HCT116 (cell line): ENCODE data around the gene KLHDC3. TPM values are rescaled to one million over a fixed set of nuclear protein-coding genes. Genes with fewer than 3 reads are reported as not detected.

Experiments used
- ATAC-seq: fragments of 200-7000 bp; cut with Tn5 transposase; 2 replicates; pipeline ENCODE4 v1.9.1; 2020; ENCODE audit warnings: mild to moderate bottlenecking, moderate library complexity
- Bru-seq: library from RNA; stranded (reverse); fragments of 400-500 nt; gene quantifications from one replicate; lab custom pipeline; 2021; lab: Mats Ljungman, UMichigan
- BruChase-seq, 2 experiments: library from RNA; stranded (reverse); fragments of 400-500 nt; gene quantifications; one replicate each; lab custom pipeline; 2021; lab: Mats Ljungman, UMichigan
- BruUV-seq: library from RNA; stranded (reverse); fragments of 400-500 nt; replicated peaks from 2 replicates; lab custom pipeline; 2021; lab: Mats Ljungman, UMichigan
- CTCF ChIA-PET: fragments of 300-600 bp; sonication (Branson Sonifier 250); formaldehyde crosslinking; loops from one replicate; lab custom pipeline; 2021; ENCODE audit warnings: antibody characterized with exemption; lab: Charles Lee
- POLR2A ChIA-PET: fragments of 300-600, 350-600 bp; sonication (Branson Sonifier 250); formaldehyde crosslinking; loops from one replicate; lab custom pipeline; 2021; ENCODE audit warnings: antibody characterized with exemption; lab: Charles Lee
- RAD21 ChIA-PET, 2 experiments: fragments of 300-600 bp; sonication (Branson Sonifier 250); formaldehyde crosslinking; loops; one replicate each; lab custom pipeline; 2023; ENCODE audit warnings: low total read pairs in 2 of 2; ENCODE audit not compliant: uncharacterized antibody in 2 of 2, unreplicated experiment in 2 of 2, low non-redundant PET in 1 of 2; lab: Charles Lee
- DNase-seq: peaks from one replicate; pipeline ENCODE4 v3.0.0-alpha.2; 2010; ENCODE audit warnings: low read depth, low spot score
- H2AFZ ChIP-seq: fragments of 200-600 bp; shearing (Covaris generic), sonication (generic); 2 replicates; pipeline ENCODE4 v1.6.1; 2017; ENCODE audit warnings: low read depth, mixed run types, mixed read lengths, antibody characterized with exemption, low read length; ENCODE audit not compliant: poor library complexity, severe bottlenecking
- H3K27ac ChIP-seq: 2 replicates; pipeline ENCODE4 v1.5.1; 2012; ENCODE audit warnings: low read depth, low read length
- H3K27me3 ChIP-seq: fragments of 200-600 bp; sonication (generic); 2 replicates; pipeline ENCODE4 v1.6.1; 2016; ENCODE audit warnings: mixed run types, low read length, mixed read lengths; ENCODE audit not compliant: insufficient read depth
- H3K36me3 ChIP-seq, 2 experiments: fragments of 200-500 bp in 1 of 2; fragments of 200-600 bp in 1 of 2; sonication (Bioruptor generic) in 1 of 2; sonication (generic) in 1 of 2; 2 replicates each; pipeline versions ENCODE4 v1.5.1 to v1.6.1; 2014 to 2016; ENCODE audit warnings: low read length in 2 of 2, inconsistent platforms in 1 of 2, mixed read lengths in 1 of 2, mixed run types in 1 of 2; ENCODE audit not compliant: insufficient read depth in 2 of 2, control insufficient read depth in 1 of 2
- H3K4me1 ChIP-seq, 2 experiments: fragments of 200-600 bp in 1 of 2; sonication (generic) in 1 of 2; 2 replicates each; pipeline versions ENCODE4 v1.5.1 to v1.6.1; 2012 to 2017; ENCODE audit warnings: low read length in 2 of 2, inconsistent platforms in 1 of 2, mild to moderate bottlenecking in 1 of 2, mixed read lengths in 1 of 2, mixed run types in 1 of 2, moderate library complexity in 1 of 2; ENCODE audit not compliant: insufficient read depth in 2 of 2, control insufficient read depth in 1 of 2
- H3K4me2 ChIP-seq: fragments of 200-600 bp; sonication (generic); 2 replicates; pipeline ENCODE4 v1.6.1; 2017; ENCODE audit warnings: mixed run types, low read length, mixed read lengths
- H3K4me3 ChIP-seq, 2 experiments: fragments of 200-600 bp in 1 of 2; sonication (generic) in 1 of 2; replicated peaks in 1 of 2; 2 replicates each; pipeline ENCODE4 v1.5.1; 2011 to 2016; ENCODE audit warnings: low read length in 2 of 2, control low read depth in 1 of 2, low read depth in 1 of 2, mild to moderate bottlenecking in 1 of 2, mixed read lengths in 1 of 2, mixed run types in 1 of 2
- H3K79me2 ChIP-seq: fragments of 200-600 bp; sonication (generic); 2 replicates; pipeline ENCODE4 v1.6.1; 2017; ENCODE audit warnings: mild to moderate bottlenecking, mixed run types, low read length, moderate library complexity, mixed read lengths; ENCODE audit not compliant: insufficient read depth
- H3K9ac ChIP-seq: fragments of 200-600 bp; sonication (generic); 2 replicates; pipeline ENCODE4 v1.6.1; 2016; ENCODE audit warnings: low read length, mixed read lengths
- H3K9me2 ChIP-seq: fragments of 200-600 bp; sonication (generic), shearing (Covaris generic); 2 replicates; pipeline ENCODE4 v1.6.1; 2017; ENCODE audit warnings: mixed run types, mild to moderate bottlenecking, moderate library complexity; ENCODE audit not compliant: insufficient read depth
- H3K9me3 ChIP-seq, 2 experiments: fragments of 200-500 bp in 1 of 2; fragments of 200-600 bp in 1 of 2; sonication (Bioruptor generic) in 1 of 2; sonication (generic) in 1 of 2; 2 replicates each; pipeline ENCODE4 v1.6.1; 2014 to 2017; ENCODE audit warnings: low read length in 2 of 2, mixed read lengths in 2 of 2, inconsistent platforms in 1 of 2, low read depth in 1 of 2, mild to moderate bottlenecking in 1 of 2, mixed run types in 1 of 2, moderate library complexity in 1 of 2; ENCODE audit not compliant: control insufficient read depth in 1 of 2, insufficient read depth in 1 of 2
- H4K20me1 ChIP-seq: fragments of 200-600 bp; sonication (generic), shearing (Covaris generic); 2 replicates; pipeline ENCODE4 v1.6.1; 2017; ENCODE audit warnings: mixed run types, mild to moderate bottlenecking, moderate library complexity; ENCODE audit not compliant: insufficient read depth
- CEBPB ChIP-seq: IDR thresholded peaks from 2 replicates; pipeline ENCODE4 v1.6.1; 2012; ENCODE audit warnings: low read depth
- CTCF ChIP-seq, 3 experiments: fragments of 200-600 bp in 1 of 3; sonication (generic) in 1 of 3; IDR thresholded peaks in 2 of 3; conservative IDR thresholded peaks in 1 of 3; 2 replicates each; pipeline ENCODE4 v1.5.1; 2012 to 2017; ENCODE audit warnings: low read depth in 2 of 3, low read length in 2 of 3, antibody characterized with exemption in 1 of 3, borderline replicate concordance in 1 of 3, control low read depth in 1 of 3, mild to moderate bottlenecking in 1 of 3, mixed read lengths in 1 of 3, mixed run types in 1 of 3, moderate library complexity in 1 of 3; ENCODE audit not compliant: insufficient read depth in 1 of 3
- MAX ChIP-seq: IDR thresholded peaks from 2 replicates; pipeline ENCODE4 v1.6.1; 2012
- POLR2A ChIP-seq: IDR thresholded peaks from 2 replicates; pipeline ENCODE4 v1.7.0; 2011; ENCODE audit warnings: borderline replicate concordance; ENCODE audit not compliant: insufficient read depth, insufficient read length; ENCODE audit errors: extremely low read depth
- POLR2AphosphoS5 ChIP-seq: IDR thresholded peaks from 2 replicates; pipeline ENCODE4 v1.6.1; 2011; ENCODE audit warnings: mild to moderate bottlenecking, low read depth, low read length, moderate library complexity
- YY1 ChIP-seq: IDR thresholded peaks from 2 replicates; pipeline ENCODE4 v1.6.1; 2011; ENCODE audit warnings: low read length, low read depth, moderate library complexity, mild to moderate bottlenecking; ENCODE audit not compliant: insufficient replicate concordance; ENCODE audit errors: extremely low read depth
- ZBTB33 ChIP-seq: IDR thresholded peaks from 2 replicates; pipeline ENCODE4 v1.6.1; 2011; ENCODE audit warnings: mild to moderate bottlenecking, low read length, moderate library complexity; ENCODE audit not compliant: insufficient replicate concordance; ENCODE audit errors: extremely low read depth
- ZFX ChIP-seq: fragments of 450-650 bp; IDR thresholded peaks from 2 replicates; pipeline ENCODE4 v1.6.1; 2017
- ZNF274 ChIP-seq: fragments of 200-500 bp; sonication (Bioruptor generic); IDR thresholded peaks from 2 replicates; pipeline ENCODE4 v1.6.1; 2014; ENCODE audit warnings: mild to moderate bottlenecking, low read depth, low read length, inconsistent platforms
- intact Hi-C: fragments of 100-400 bp; cut with micrococcal nuclease; formaldehyde crosslinking; loops from 2 replicates; pipeline ENCODE4 v1.10.0; 2022
- long read RNA-seq: library from polyadenylated mRNA; unstranded; transcript quantifications from one replicate; pipeline ENCODE4 v2.0.0, GENCODE V29; 2021; ENCODE audit not compliant: unreplicated experiment
- polyA plus RNA-seq: library from polyadenylated mRNA; unstranded; fragments of >200 nt; gene quantifications from 2 replicates; pipeline ENCODE4 v1.2.1, GENCODE V29; 2012; ENCODE audit warnings: missing spikeins
- total RNA-seq: library from RNA; stranded (reverse); gene quantifications from one replicate; pipeline ENCODE4 v1.2.1, GENCODE V29; 2021; ENCODE audit not compliant: unreplicated experiment
- TF ChIP-seq, protein P1 (sequence below): IDR thresholded peaks from 2 replicates; pipeline ENCODE4 v1.6.1; 2012

KLHDC3 gene, protein sequence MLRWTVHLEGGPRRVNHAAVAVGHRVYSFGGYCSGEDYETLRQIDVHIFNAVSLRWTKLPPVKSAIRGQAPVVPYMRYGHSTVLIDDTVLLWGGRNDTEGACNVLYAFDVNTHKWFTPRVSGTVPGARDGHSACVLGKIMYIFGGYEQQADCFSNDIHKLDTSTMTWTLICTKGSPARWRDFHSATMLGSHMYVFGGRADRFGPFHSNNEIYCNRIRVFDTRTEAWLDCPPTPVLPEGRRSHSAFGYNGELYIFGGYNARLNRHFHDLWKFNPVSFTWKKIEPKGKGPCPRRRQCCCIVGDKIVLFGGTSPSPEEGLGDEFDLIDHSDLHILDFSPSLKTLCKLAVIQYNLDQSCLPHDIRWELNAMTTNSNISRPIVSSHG
- total RNA-seq, result 67.2 TPM
- 55.4 and 59.1 TPM in 2 replicates for polyA plus RNA-seq
- Bru-seq, nascent RNA, result percentile 81 among the genes with signal in this experiment
- BruChase-seq, experiment 1, labeled RNA remaining after a 6-hour chase, result percentile 88 among the genes with signal in this experiment
- BruChase-seq, experiment 2, labeled RNA remaining after a 2-hour chase, result percentile 89 among the genes with signal in this experiment
- long read RNA-seq, transcript KLHDC3-202 (11 exons, 1,909 nt), result major isoform, 102 of 119 reads
- long read RNA-seq, partial matches to known transcripts, result 14 of 119 reads
- long read RNA-seq, other reads (novel, unspliced or antisense), result 3 of 119 reads

GRCh38 chr6:43013843-43014433 is at the start of gene KLHDC3, which contains the start of gene MEA1:
Gene KLHDC3 (plus strand): TSS chr6:43014249. CDS start chr6:43017193, 2,944 bp downstream.
Gene MEA1 (minus strand): TSS chr6:43013946. CDS start chr6:43013813, 133 bp downstream.
- H3K9me2 ChIP-seq, result no peaks in the 10 kb centered on the region
- H3K9ac ChIP-seq, result peak within 1 kb of the TSS; percentile 84
- peak within 1 kb of the TSS; percentile 57 for H3K27ac ChIP-seq
- H3K36me3 ChIP-seq, result peaks cover 27 to 29% of the 10 kb centered on the region in 2 experiments
- H3K4me1 ChIP-seq, result peaks cover 7 to 20% of the 10 kb centered on the region in 2 experiments; a peak in 2 of 4 replicates
- TF ChIP-seq MAX (no peak), POLR2AphosphoS5 (peak; percentile 86), YY1 (peak; percentile 72), CEBPB (no peak), CTCF (IDR thresholded peaks at IDR 0.05 in 2 of 3, conservative IDR thresholded peaks at IDR 0.05 in 1 of 3; ENCODE audit: borderline replicate concordance in 1 of 3, insufficient read depth in 1 of 3, low read depth in 2 of 3, low read length in 2 of 3) (no peak), ZFX (peak; percentile 61; the same call in 1 of the 2 replicates), POLR2A (peak; percentile 56), ZBTB33 (peak; percentile 47), ZNF274 (no peak)
- TF ChIP-seq, protein P1, sequence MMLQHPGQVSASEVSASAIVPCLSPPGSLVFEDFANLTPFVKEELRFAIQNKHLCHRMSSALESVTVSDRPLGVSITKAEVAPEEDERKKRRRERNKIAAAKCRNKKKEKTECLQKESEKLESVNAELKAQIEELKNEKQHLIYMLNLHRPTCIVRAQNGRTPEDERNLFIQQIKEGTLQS, result no peak
- TF ChIP-seq, all 23 proteins: peak for 5
- H4K20me1 ChIP-seq, result no peaks in the 10 kb centered on the region
- no peaks in the 10 kb centered on the region for H3K9me3 ChIP-seq
- peak; percentile 100 for DNase-seq
- BruUV-seq, result no TSS peak
- ATAC-seq, result peak; percentile 95
- peaks cover 46% of the 10 kb centered on the region for H3K79me2 ChIP-seq
- no peaks in the 10 kb centered on the region for H3K27me3 ChIP-seq
- peak within 1 kb of the TSS; percentile 79 for H3K4me2 ChIP-seq
- peak within 1 kb of the TSS; percentile 64 for H2AFZ ChIP-seq
- ChIA-PET CTCF (interaction anchor here (0.6 to 2.0 kb wide), 5 partner anchors 9 to 940 kb away, joined by 3 to 7 read pairs (median 5); partner anchors contain the start of gene PPP2R5D), RAD21 (interaction anchor here in 1 of 2 experiments (0.6 to 0.9 kb wide), 2 partner anchors 8 to 45 kb away, joined by 3 read pairs; partner anchors contain the start of genes KLC4 and MRPL2), POLR2A (interaction anchor here (0.6 to 2.0 kb wide), 11 partner anchors 10 to 130 kb away, joined by 3 to 14 read pairs (median 4); partner anchors contain the start of genes CUL7, KLC4, MRPL2 and PPP2R5D)
- H3K4me3 ChIP-seq, result peak within 1 kb of the TSS; percentile 91 to 99
- intact Hi-C loops, result loop anchor here (1.0 to 5.0 kb wide), 3 partner anchors 43 to 257 kb away; partner anchors contain the start of genes CNPY3, KLC4 and MRPL2
